Testis (tissue), 3 donors: ENCODE data around the gene LSMEM2. TPM values are rescaled to one million over a fixed set of nuclear protein-coding genes. Genes with fewer than 3 reads are reported as not detected.

Experiments used
- DNase-seq: peaks from one replicate; pipeline ENCODE4 v3.0.0-alpha.2; 2019
- H3K27ac ChIP-seq, 2 donors: fragments of 200-600 bp; sonication (generic); one replicate each; pipeline ENCODE4 v1.5.1; 2019
- H3K27me3 ChIP-seq: fragments of 200-600 bp; sonication (generic); one replicate; pipeline ENCODE4 v1.5.1; 2019
- H3K36me3 ChIP-seq: fragments of 200-600 bp; sonication (generic); one replicate; pipeline ENCODE4 v1.5.1; 2017; ENCODE audit warnings: low read depth; ENCODE audit errors: missing control alignments
- H3K4me1 ChIP-seq: fragments of 200-600 bp; sonication (generic); one replicate; pipeline ENCODE4 v1.5.1; 2019
- H3K4me3 ChIP-seq, 2 donors: fragments of 200-600 bp; sonication (generic); one replicate each; pipeline ENCODE4 v1.5.1; 2017 to 2019
- H3K9me3 ChIP-seq: fragments of 200-600 bp; sonication (generic); one replicate; pipeline ENCODE4 v1.5.1; 2017
- CTCF ChIP-seq, 3 experiments: fragments of 450-650 bp in 2 of 3; fragments of 200-600 bp in 1 of 3; sonication (generic) in 1 of 3; IDR thresholded peaks; one replicate each; pipeline ENCODE4 v1.5.1; 2016 to 2019; ENCODE audit warnings: antibody characterized with exemption in 3 of 3, mild to moderate bottlenecking in 2 of 3, moderate library complexity in 1 of 3
- POLR2A ChIP-seq: fragments of 450-650 bp; IDR thresholded peaks from one replicate; pipeline ENCODE4 v1.6.1; 2017; ENCODE audit warnings: antibody characterized with exemption, mild to moderate bottlenecking, moderate library complexity
- WGBS, 2 donors: methylation state at CpG; one replicate each; pipeline ENCODE4 v1.1.5; 2018; 5-methylcytosine and 5-hydroxymethylcytosine counted together
- intact Hi-C: fragments of 100-400 bp; cut with DNase I; formaldehyde crosslinking; loops from one replicate; pipeline ENCODE4 v1.15.1; 2023; ENCODE audit warnings: low total_unique reads
- polyA plus RNA-seq: library from polyadenylated mRNA; stranded (reverse); fragments of 350-450 nt; fragmentation: Illumina TruSeq; extraction: RNeasy Lipid Tissue Mini Kit (QIAGEN cat#74804); gene quantifications from one replicate; pipeline ENCODE4 v1.2.3, GENCODE V29; 2014; ENCODE audit warnings: low read depth, low replicate concordance; ENCODE audit not compliant: insufficient read depth
- total RNA-seq, 2 donors: library from RNA; depleted of rRNA; stranded (reverse); fragments of >200 nt; gene quantifications; one replicate each; pipeline ENCODE4 v1.2.3, GENCODE V29; 2016

The LSMEM2 gene
- total and polyA plus RNA-seq, 3 donors from 2014 or later: 1.5 to 3.2 (median 2.6) TPM

- Histone ChIP-seq H3K9me3 (no peaks in the 10 kb centered on the region), H3K27me3 (no peaks in the 10 kb centered on the region), H3K36me3 (no peaks in the 10 kb centered on the region), H3K4me3 (no peak overlapping the region), H3K27ac (peak overlapping the region in 1 of 2 donors; percentile 96), H3K4me1 (peaks cover 46% of the 10 kb centered on the region)
- DNase-seq: no peak
- no peak for TF ChIP-seq CTCF (IDR thresholded peaks at IDR 0.05)
- TF ChIP-seq POLR2A: no peak
- intact Hi-C loops: loop anchor here (10.0 kb wide), 1 partner anchor 70 kb away; no protein-coding TSS in a partner anchor
- 87 to 90% methylated on average over 2 of the region's 2 CpGs for WGBS, 2 donors
These were observed 46.2 kb downstream of the LSMEM2 start for GRCh38 chr3:50325113-50325480.

- H3K27ac ChIP-seq: peak overlapping the region in 1 of 2 donors; percentile 96
- no peaks in the 10 kb centered on the region for H3K36me3 ChIP-seq
- no peaks in the 10 kb centered on the region for H3K9me3 ChIP-seq
- WGBS, 2 donors: 87 to 94% methylated on average over 10 to 11 of the region's 11 CpGs
- intact Hi-C loops: loop anchor here (10.0 kb wide), 1 partner anchor 71 kb away; no protein-coding TSS in a partner anchor
- H3K4me3 ChIP-seq: no peak overlapping the region
- TF ChIP-seq CTCF (IDR thresholded peaks at IDR 0.05): no peak
- TF ChIP-seq POLR2A: no peak
- H3K27me3 ChIP-seq: no peaks in the 10 kb centered on the region
- peaks cover 41% of the 10 kb centered on the region for H3K4me1 ChIP-seq
- DNase-seq: no peak
These were observed 46.8 kb downstream of the LSMEM2 start for GRCh38 chr3:50325497-50326181.

- DNase-seq: no peak
- H3K9me3 ChIP-seq: no peaks in the 10 kb centered on the region
- no peaks in the 10 kb centered on the region for H3K36me3 ChIP-seq
- no peak overlapping the region for H3K4me3 ChIP-seq
- intact Hi-C loops: loop anchor here (10.0 kb wide), 1 partner anchor 71 kb away; no protein-coding TSS in a partner anchor
- no peaks in the 10 kb centered on the region for H3K27me3 ChIP-seq
- H3K4me1 ChIP-seq: peaks cover 41% of the 10 kb centered on the region
- TF ChIP-seq CTCF (IDR thresholded peaks at IDR 0.05): no peak
- no peak for TF ChIP-seq POLR2A
- 89 to 90% methylated on average over 8 of the region's 8 CpGs for WGBS, 2 donors
- no peak overlapping the region for H3K27ac ChIP-seq
These were observed 47.3 kb downstream of the LSMEM2 start for GRCh38 chr3:50326182-50326541.

GRCh38 chr3:50327129-50327528, 48.2 kb downstream of the LSMEM2 start:
- 34 to 64% methylated on average over 2 to 4 of the region's 4 CpGs for WGBS, 2 donors
- no peak for DNase-seq
- Histone ChIP-seq H3K36me3 (no peaks in the 10 kb centered on the region), H3K4me3 (peak overlapping the region; percentile 85 to 88), H3K27ac (peak overlapping the region in 1 of 2 donors; percentile 59), H3K9me3 (no peaks in the 10 kb centered on the region), H3K4me1 (peaks cover 37% of the 10 kb centered on the region), H3K27me3 (no peaks in the 10 kb centered on the region)
- TF ChIP-seq CTCF (IDR thresholded peaks at IDR 0.05): no peak
- TF ChIP-seq POLR2A: no peak
- intact Hi-C loops: loop anchor here (10.0 kb wide), 1 partner anchor 72 kb away; no protein-coding TSS in a partner anchor
